HG03565 (cell line): ENCODE measurements around the gene BTG4.

Experiments
- ATAC-seq: cut with Tn5 transposase; IDR thresholded peaks from one replicate; pipeline ENCODE4 v1.9.1; 2021; ENCODE audit warnings: mild to moderate bottlenecking, moderate library complexity; ENCODE audit not compliant: unreplicated experiment

The BTG4 gene

DNA sequence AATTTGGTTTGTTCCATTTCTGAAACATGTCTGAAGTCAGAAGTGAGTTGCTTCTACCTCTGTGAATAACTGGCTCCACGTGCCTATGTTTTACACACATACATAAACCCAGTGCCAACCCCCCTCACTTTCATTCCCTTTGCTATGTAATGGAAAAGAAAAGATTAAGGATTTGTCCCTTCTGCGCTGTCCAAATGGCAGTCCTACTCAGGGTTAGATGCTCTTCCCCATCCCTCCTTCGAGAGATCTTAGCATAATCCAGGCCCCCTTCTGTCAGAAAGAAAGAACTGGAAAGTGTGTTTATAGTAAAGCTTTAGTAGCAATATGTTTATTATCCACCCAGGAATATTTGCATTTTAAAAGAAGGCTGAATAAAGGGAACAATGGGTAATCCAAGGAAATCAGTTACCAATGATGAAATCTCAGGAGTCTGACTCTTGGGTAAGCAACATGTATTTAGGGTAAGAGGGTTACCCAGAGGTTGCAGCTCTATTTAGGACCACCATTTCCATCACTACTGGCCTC, 25.2 kb upstream of the BTG4 start:
- ATAC-seq = no peak

DNA sequence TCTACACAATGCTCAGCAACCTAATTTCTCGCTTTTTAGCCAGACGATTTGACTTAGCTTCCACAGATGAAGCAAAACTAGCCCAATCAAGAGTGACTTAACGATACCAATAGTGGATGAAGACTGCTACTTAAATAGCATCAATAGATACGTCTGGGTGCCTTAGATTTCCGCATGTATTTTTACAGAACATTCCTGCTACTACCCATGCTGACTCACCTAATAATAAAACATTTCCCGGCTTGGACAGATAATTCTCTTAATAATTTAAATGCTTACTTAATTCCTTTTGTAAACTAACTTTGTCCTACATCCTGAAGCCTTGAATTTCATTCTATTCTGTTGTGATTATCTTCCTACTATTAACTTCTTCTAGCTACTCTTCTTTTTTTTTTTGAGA, 23.1 kb upstream of the BTG4 start:
- ATAC-seq = no peak

DNA sequence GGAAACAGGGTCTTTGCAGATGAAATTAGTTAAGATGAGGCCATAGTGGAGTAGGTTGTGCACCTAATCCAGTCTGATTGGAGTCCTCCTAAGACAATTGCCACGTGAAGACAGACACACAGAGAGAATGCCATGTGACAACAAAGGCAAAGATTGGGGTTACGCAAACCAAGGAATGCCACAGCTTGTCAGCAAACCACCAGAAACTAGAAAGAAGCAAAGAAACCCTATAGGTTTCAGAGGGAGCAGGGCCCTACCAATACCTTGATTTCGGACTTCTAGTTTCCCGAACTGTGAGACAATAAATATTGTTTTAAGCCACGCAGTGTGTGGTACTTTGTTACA, 20.2 kb upstream of the BTG4 start:
- peak; percentile 8 for ATAC-seq

DNA sequence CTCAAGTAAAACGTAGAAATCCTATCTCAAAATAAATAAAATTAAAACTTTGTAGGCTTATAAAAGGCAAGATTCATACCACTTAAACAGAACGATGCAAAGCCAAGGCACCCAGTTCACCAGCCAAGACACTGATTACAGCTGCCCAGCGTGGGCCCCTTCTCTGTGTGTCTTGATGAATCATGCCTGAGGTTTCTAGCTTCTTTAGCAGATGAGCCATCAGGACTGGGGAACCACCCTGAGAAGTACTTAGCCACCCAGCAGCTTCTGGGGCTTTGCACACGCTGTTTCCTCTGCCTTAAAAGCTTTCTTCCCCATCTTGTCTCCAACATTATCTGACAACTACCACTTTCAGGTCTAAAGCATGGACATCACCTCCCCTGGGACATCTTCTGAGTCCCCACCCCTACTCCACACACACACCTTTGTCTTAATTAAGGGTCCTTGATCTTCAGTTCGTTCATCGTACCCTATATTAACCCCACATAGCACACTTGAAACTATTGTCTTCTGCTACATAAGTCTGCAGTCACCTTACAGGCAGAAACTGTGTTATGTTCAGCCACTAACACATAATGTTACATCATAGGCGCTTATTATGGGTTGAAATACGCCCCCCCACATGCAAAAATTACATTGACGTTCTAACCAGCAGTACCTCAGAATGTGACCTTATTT, 19.6 kb upstream of the BTG4 start:
- ATAC-seq = peak; percentile 91

DNA sequence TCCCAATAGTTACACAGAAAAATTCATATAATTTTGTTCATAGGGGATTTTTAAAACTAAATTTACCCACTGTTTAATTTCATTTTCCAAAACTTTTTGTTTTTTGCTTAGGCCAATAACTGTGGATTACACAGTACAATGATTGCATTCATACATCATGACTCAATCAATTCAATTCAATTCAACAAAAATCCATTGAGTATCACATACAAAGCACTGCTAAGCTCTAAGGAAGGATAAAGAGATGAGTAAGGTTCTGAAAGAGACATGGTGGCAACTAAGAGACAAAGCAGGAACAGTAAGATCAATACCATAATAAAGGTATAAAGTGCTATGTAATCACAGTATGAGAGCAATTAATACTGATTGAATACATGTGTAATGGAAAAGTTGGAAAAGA, 18.9 kb upstream of the BTG4 start:
- no peak for ATAC-seq

DNA sequence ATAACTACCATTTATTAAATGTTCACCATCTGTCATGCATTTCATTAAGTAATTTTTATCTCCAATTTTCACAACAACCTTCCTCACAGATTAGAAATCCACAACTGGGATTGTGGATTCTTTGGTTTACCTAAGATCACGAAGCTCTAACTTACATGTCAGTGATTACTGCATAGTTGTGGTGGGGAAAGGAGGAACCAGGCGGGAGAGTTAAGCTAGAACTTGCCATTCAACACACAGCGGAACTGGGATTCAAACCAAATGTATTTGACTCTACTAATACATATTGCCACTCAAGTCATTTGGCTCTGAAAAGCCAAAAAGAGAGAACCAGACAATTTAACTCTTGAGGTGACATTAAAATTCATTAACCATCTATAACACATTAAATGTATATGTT, 17.9 kb upstream of the BTG4 start:
- ATAC-seq = no peak

DNA sequence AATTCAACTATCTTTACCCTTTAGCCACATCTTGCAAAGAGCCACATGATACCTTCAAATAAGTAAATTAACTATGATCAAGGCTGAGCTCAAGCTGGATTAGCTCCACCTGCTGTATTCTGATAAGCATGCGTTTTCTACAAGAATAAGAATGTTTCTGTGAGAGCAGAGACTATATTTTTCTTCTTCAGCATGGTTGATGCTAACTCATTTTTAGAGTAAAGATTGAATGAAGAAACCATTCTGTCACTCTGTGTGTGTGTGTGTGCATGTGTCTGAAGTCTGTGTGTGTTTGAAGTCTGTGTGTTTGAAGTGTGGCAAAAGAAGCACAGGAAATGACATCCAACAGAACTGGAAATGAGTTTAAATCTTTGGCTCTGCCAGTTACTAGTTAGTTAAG, 16.4 kb upstream of the BTG4 start:
- no peak for ATAC-seq

DNA sequence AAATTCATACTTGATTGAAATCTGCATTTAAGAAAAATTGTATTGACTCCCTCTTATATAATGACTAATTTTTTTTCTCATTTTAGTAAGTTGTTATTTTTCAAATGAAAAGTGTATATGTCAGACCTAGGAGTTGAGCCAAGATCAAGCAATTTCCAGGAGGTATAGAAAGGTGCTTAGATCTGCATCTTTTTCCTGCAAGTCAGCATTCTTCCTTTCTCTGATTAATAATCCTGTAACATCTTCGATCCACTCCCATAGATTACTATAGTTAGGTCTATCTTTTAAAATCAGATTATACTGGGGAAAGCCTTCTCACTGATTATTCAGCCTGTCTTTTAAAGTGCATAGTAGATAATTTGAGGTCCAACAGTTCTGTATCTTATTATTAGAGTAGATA, 15.1 kb upstream of the BTG4 start:
- no peak for ATAC-seq

DNA sequence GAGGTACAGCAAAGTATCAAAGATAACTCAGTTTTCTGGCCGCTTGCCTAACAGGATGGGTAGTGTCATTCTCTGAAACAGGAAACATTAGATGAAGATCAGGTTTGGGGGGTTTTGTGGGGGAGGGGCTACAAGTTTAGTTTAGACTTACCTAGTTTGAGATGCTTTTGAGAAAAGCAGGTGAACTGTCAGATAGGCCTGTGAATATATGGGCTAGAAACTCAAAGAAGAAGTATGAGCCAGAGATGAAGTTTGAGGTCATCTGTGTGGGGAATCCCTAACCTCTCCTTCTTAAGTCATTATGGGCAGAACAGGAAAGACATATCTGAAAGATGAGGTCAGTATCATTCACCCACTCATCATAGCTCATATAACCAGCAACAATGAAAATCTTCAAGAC, 14.3 kb upstream of the BTG4 start:
- no peak for ATAC-seq

DNA sequence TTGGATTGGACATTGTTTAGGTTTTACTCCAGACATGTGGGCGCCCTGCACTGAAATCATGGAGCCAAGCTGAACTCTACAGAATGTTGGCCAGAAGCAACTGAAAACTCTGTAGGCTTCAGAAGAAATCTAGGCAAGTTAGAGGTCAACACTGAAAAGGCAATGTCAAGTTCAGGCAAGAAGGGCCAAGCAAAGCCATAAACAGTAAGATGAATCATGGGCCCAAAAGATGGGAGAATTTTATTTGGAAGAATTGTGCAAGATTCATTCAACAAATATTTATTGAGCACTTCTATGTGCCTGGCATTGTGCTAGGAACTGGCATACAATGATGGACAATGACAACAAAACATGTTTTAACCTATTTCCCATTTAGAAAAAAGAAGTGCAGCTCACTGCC, 13.3 kb upstream of the BTG4 start:
- no peak for ATAC-seq

DNA sequence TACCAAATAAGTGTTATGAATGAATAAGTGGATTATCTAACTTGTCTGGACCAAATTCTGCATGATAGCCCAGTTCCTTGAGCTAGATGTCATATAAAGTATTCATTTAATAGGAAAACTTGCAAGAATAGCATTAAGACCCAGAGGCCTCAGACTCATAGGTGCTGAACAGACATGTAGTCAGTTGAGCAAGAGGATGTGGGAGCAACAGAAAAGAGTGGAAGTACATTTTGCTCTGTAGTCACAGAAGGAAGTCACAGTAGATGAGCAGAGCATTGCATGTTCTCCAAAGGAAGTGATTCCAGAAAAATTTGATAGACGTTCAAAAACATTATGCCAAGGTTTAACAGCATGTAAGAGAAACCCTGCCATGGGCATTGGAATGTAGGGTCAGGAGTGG, 11.9 kb upstream of the BTG4 start:
- ATAC-seq = no peak

DNA sequence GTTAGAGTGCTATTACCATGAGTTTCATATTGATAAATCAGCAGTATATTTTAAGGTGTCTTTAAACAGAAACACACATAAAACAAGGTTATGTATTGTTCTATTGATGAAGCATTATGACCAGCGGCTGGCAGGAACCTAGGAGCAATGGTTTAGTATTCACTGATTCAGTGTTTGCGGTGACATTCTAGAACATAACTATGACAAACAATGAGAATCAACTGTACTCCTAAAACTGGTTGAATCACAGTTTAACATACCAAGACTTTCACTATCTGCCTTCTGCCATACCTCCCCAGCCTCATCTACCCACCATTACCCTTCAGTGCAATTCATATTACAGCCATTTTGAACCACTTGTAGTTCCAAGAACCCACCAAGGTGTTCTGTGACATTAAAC, 11.2 kb upstream of the BTG4 start:
- ATAC-seq = no peak

DNA sequence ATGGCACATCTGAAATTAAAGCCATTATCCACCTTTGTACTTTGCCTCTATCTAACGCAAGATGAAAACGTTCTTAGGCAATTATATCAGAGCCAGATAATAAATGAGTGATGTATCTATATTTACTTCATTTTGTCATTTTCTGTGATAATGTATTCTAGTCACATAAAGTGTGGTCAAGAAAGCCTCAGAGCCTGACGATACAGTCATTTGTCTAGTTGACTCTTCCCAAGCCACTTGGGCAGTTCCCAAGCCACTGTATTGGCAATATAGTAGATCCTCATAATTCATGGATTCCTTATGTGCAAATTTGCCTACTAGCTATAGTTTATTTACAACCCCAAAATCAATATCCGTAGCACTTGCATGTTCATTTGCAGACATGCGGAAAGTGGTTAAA, 10.2 kb upstream of the BTG4 start:
- ATAC-seq = no peak

DNA sequence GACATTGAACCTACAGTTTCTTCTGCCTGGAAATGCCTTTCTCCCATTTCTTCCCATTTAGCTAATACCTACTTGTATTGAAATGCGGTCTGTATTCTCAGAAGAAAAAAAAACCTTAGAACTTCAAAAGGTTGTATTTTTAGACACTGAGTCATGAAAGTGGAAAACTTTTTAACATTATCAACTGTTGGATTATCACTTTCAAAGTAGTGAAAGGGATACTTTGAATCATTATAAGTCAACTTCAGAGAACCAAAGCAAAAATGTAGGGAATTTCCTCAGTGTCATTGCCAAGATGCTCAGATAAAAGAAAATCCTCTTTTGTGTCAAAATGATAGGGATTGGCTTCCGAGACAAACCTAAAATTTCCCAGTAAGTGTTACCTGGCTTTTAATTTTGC, 8.9 kb upstream of the BTG4 start:
- ATAC-seq = no peak

DNA sequence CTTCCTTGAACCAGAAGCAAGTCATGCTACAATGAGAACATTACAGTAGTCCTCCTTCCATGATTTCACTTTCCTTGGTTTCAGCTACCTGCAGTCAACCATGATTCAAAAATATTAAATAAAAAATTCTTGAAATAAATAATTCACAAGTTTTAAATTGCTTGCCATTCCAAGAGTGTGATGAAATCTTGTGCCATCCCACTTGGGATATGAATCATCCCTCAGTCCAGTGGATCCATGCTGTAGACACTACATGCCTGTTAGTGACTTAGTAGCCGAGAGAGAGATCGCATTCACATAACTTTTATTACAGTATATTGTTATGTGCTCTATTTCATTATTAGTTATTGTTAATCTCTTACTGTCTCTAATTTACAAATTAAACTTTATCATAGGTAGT, 8.4 kb upstream of the BTG4 start:
- ATAC-seq = no peak

DNA sequence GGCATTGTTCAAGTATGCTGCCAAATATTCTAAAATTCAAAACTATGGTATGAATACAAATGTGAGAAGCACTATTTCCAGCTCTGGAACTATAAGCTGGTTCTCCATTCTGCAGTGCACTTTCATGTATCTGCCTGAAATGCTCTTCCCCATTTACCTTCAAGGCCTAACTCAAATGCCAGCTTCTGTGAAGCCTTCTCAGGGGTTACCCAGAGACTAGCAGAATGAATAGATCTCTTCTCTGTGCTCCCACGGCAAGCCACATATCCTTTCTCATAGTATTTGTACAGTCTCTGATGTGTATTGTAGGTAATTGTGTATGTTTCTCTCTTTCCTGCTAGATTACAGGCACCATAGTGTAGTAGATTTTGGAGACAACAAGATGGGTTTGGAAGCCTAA, 6.5 kb upstream of the BTG4 start:
- no peak for ATAC-seq

DNA sequence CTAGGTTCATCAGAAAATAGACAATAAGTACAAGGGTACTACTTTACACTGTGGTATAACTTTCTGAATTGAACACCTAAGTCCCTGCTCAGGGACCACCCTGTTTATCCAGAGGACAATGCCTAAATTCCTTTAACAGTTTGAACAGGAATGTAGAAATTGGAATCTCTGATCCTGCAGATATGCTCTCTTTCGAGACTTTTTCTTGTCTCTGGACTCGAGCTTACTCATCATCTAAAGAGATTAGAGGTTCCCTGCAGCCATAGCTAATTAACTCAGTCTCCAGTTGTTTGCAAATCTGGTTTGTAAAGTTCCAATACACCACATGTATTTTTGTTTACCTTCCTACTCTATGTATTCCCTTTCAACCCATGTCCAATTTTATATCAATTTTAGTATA, 3.4 kb upstream of the BTG4 start:
- ATAC-seq = no peak

DNA sequence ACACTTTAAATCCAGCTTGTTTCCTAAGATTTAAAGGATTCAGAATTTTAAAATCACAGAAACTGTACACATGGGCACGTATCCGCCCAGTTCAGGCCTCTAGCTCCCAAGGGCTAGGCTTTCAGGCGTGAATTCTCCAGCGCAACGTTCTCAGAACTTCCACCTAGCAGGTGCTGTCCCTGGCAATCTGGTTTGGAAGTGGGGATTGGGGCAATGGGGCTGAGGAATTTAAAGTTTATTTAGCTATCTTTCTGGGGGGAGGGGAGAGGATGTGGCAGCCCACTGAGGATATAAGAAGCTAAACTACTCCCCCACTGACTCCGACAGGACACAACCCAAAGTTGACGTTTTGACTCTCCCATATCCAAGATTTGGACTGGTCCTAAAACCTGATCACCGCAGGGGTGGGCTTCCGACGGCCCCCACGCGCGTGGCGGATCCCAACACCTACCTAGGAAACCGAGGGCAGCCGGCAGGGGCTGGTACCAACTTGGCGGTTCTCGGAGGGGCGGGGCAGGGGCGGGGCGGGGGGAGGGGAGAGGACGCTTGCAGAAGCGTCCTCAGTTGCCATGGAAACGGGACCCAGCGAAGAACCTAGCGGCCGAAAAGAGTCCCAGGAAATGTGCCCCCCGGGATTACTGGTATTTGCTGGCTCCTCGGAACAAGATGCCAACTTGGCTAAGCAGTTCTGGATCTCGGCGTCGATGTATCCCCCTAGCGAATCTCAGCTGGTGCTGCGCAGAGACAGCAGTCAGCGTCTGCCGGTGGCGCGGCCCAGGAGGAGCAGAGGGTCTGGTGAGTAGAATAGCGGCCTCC, 2.2 kb upstream of the BTG4 start, which contains the start of gene HOATZ:
Gene HOATZ (plus strand): TSS at position 563 of the 816 bp plus-strand sequence. CDS start 7 bp downstream, at position 570.
- no peak for ATAC-seq

DNA sequence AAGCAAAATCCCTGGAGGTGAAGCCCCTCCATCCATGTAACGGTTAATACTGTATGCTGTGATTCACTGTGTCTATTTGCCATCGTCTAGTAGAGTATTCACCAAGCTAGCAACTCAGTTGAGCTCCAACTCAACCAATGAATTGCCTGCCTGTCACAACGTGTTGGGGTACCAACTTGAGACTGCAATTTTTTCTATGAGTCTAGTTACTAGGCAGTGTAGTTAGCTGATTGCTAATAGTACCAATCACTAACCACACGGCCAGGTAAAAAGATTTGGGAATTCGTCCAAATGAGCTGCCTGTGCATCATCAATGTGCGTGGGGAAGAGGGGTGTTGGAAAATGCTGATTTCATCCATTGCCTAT, 1.0 kb upstream of the BTG4 start:
- ATAC-seq = no peak

DNA sequence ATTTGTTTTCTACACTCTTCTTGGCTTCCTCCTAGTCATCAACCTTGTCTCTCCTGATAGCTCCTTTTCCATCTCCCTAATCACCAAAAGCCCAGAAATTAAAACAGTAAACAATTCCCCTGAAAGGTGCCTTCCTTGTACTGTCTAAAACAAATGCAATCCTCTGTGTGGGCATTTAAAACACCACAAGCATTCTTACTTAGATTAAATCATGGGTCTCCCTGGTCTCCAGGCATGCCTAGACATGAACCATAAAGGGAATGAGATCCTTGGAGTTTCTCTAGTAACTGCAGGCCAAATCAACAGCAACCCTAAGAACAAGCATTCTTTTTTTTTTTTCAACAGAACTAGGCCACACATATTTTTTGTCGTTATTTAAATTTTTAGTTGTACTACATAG, 1.9 kb downstream of the BTG4 start:
- no peak for ATAC-seq

DNA sequence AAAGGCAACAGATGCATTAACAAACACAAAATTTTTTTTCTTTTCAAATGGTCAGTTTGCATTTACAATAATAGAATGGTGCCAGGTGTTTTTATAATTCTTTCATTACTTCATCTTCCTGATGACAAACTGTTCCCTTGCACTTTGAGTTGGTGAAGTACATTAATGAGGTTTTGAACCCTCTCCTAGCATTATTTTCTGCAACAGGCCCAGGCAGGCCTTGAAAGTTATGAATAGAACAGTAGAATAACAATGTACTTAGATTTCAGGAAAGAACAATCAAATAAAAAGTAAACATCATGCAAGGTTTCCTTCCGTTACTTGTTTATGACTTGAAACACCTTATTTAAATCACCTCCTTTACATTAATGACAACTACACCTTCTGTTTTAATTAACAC, 9.6 kb downstream of the BTG4 start:
- no peak for ATAC-seq

DNA sequence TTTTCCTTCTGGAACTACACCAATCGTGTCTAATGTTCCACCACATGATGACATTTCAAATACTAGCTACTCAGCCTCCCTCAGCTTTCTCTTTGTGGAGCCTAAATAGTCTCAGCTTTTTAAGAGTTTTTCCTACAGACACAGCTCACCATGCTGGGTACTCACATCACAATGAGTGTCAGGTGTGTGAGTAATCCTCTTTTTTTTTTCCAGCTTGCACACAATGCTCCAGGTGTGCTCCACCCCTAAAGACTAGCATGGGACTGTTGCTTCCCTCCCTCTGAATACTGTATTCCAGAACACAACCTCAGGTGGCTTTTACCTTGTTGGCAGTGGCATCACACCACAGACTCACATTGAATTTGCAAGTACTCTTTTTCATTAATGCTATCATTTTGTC, 11.7 kb downstream of the BTG4 start:
- ATAC-seq = no peak

DNA sequence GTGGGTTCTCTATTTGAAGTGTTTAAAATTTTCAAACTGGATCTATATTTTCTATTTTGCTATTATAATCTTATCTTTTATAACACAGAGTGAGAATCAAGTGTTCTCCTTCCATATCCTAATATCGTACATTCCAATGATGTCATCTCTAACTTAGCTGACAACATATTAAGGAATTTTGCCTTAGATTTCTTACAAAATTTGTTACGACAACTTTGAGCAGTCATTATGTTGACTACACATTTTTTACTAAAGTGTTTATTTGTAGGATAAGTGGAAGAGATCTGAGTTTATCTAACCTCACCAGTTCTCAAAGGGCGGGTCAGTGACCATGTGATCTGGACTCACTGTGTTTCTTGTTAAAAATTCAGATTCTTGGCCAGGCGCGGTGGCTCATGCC, 12.7 kb downstream of the BTG4 start:
- ATAC-seq = no peak
